Measurements from ENCODE around the gene LARP4. TPM values are rescaled to one million over a fixed set of nuclear protein-coding genes. Genes with fewer than 3 reads are reported as not detected.

The LARP4 gene
- total RNA-seq, 4 donors from 2014 or later: 15.9 to 98.6 (median 70.8) TPM

DNA sequence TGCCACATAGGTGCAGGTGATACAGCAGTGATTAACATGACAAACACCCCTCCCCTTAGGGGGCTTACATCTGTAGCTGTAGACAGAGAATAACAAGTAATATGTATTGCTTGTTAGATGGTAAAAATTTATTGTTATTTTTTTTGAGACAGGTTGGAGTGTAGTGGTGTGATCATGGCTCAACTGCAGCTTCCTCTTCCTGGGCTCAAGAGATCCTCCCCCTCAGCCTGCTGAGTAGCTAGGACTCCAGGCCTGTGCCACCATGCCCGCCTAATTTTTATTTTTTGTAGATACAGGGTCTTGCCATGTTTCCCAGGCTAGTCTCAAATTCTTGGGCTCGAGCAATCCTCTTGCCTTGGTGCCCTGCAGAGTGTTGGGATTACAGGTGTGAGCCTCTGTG is 123.9 kb downstream of the LARP4 start:
- intact Hi-C loops (cut with DNase I; ENCODE audit: low total_unique reads): no loop called here
- TF ChIP-seq, protein P1, sequence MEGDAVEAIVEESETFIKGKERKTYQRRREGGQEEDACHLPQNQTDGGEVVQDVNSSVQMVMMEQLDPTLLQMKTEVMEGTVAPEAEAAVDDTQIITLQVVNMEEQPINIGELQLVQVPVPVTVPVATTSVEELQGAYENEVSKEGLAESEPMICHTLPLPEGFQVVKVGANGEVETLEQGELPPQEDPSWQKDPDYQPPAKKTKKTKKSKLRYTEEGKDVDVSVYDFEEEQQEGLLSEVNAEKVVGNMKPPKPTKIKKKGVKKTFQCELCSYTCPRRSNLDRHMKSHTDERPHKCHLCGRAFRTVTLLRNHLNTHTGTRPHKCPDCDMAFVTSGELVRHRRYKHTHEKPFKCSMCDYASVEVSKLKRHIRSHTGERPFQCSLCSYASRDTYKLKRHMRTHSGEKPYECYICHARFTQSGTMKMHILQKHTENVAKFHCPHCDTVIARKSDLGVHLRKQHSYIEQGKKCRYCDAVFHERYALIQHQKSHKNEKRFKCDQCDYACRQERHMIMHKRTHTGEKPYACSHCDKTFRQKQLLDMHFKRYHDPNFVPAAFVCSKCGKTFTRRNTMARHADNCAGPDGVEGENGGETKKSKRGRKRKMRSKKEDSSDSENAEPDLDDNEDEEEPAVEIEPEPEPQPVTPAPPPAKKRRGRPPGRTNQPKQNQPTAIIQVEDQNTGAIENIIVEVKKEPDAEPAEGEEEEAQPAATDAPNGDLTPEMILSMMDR (IDR thresholded peaks at IDR 0.05): no peak
- Histone ChIP-seq H3K27me3 (no peaks in the 10 kb centered on the region), H3K9me3 (no peaks in the 10 kb centered on the region), H3K4me3 (no peak overlapping the region), H3K27ac (no peak overlapping the region), H3K4me1 (no peaks in the 10 kb centered on the region), H3K36me3 (no peaks in the 10 kb centered on the region)
- DNase-seq: no peak

DNA sequence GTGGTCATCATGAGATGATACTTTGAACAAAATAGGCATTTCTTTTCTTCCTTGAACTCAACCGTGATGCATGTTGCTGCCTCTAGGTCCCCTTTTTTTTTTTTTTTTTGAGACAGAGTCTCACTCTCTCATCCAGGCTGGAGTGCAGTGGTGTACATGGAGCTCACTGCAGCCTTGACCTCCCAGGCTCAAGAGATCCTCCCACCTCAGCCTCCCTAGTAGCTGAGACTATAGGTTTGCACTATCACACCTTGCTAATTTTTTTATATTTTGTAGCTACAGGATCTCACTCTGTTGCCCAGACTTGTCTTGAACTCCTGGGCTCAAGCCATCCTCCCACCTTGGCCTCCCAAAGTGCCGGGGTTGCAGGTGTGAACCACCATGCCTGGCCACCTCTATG is 124.7 kb downstream of the LARP4 start:
- Histone ChIP-seq H3K27ac (no peak overlapping the region), H3K4me1 (no peaks in the 10 kb centered on the region), H3K4me3 (no peak overlapping the region), H3K27me3 (no peaks in the 10 kb centered on the region), H3K36me3 (no peaks in the 10 kb centered on the region), H3K9me3 (no peaks in the 10 kb centered on the region)
- intact Hi-C loops (cut with DNase I; ENCODE audit: low total_unique reads): no loop called here
- TF ChIP-seq, protein P1 (IDR thresholded peaks at IDR 0.05): no peak
- TF ChIP-seq POLR2A (IDR thresholded peaks at IDR 0.05): no peak
- no peak for DNase-seq

DNA sequence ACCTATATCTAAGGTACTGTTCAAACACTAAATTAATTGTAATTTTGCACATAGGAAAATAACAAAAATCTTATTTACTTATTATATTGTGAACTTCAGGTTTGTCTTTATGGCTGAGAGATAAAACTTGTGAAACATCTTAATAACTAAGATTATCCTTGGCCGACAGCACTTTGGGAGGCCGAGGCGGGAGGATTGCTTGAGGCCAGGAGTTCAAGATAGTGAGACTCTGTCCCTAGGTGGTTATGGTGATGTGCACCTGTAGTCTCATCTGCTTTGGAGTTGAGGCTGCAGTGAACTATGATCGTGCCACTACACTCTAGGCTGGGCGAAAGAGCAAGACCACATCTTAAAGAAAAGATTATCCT is 126.7 kb downstream of the LARP4 start:
- no peaks in the 10 kb centered on the region for H3K27me3 ChIP-seq
- no peak overlapping the region for H3K4me3 ChIP-seq
- H3K4me1 ChIP-seq: no peaks in the 10 kb centered on the region
- no peak overlapping the region for H3K27ac ChIP-seq
- no peaks in the 10 kb centered on the region for H3K36me3 ChIP-seq
- TF ChIP-seq POLR2A (IDR thresholded peaks at IDR 0.05): no peak
- TF ChIP-seq, protein P1 (IDR thresholded peaks at IDR 0.05): no peak
- DNase-seq: no peak
- no peaks in the 10 kb centered on the region for H3K9me3 ChIP-seq
- intact Hi-C loops (cut with DNase I; ENCODE audit: low total_unique reads): no loop called here

DNA sequence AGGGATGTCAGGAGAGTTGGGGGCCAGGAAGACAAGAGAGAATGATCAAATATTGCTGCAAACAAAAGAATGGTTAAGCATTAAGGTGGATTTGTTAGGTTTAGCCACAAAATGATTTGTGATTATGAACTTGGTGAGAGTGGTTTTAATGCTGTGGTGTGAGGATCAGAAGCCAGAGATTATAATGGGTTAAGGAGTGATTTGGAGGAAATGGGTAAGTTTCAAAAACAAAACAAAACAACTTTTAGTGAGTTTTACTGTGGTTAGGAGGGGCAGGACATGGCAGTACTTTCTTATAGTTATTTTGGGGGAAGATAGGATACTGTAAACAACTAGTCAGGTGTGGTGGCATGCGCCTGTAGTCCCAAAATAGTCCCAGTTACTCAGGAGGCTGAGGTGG is 128.1 kb downstream of the LARP4 start:
- H3K27ac ChIP-seq: no peak overlapping the region
- no peaks in the 10 kb centered on the region for H3K27me3 ChIP-seq
- no peaks in the 10 kb centered on the region for H3K4me1 ChIP-seq
- H3K36me3 ChIP-seq: no peaks in the 10 kb centered on the region
- intact Hi-C loops (cut with DNase I; ENCODE audit: low total_unique reads): no loop called here
- TF ChIP-seq POLR2A (IDR thresholded peaks at IDR 0.05): no peak
- TF ChIP-seq, protein P1 (IDR thresholded peaks at IDR 0.05): no peak
- no peak overlapping the region for H3K4me3 ChIP-seq
- H3K9me3 ChIP-seq: no peaks in the 10 kb centered on the region
- DNase-seq: no peak

DNA sequence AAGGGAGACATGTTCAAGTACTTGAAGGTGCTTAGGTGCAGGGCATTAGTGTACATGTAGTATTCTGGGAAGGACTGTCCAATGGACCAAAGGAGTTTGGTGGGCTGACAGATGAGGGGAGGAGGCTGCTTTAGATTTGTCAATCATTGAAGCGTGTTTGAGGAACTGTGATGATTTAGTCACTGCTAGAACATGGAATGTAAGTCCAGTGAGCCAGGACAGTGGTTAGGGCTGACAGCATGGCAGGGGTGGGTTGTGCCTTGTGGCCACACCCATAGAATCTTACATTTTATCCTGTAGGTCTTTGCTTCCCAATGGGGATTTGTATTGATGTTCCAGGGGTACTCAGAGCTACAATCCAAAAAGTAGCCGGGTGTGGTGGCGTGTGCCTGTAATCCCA is 128.7 kb downstream of the LARP4 start:
- no peaks in the 10 kb centered on the region for H3K4me1 ChIP-seq
- TF ChIP-seq, protein P1 (IDR thresholded peaks at IDR 0.05): no peak
- TF ChIP-seq POLR2A (IDR thresholded peaks at IDR 0.05): no peak
- no peaks in the 10 kb centered on the region for H3K27me3 ChIP-seq
- DNase-seq: no peak
- no peaks in the 10 kb centered on the region for H3K9me3 ChIP-seq
- intact Hi-C loops (cut with DNase I; ENCODE audit: low total_unique reads): no loop called here
- no peak overlapping the region for H3K4me3 ChIP-seq
- H3K36me3 ChIP-seq: no peaks in the 10 kb centered on the region
- no peak overlapping the region for H3K27ac ChIP-seq

Other genes with a start within 250 kb of the LARP4 start
- gene CERS5, start 233.5 kb upstream of the LARP4 start, total RNA-seq: 10 to 100 TPM in 3 of 4 donors, 1 to 10 TPM in 1; 9.1 to 73.9 (median 40.5) TPM
- 100 to 1,000 TPM in 2 of 4 donors, 10 to 100 TPM in 2; 85.0 to 140 (median 116) TPM for gene LIMA1, start 117.4 kb upstream of the LARP4 start, total RNA-seq
- gene FAM186A, start 4.3 kb upstream of the LARP4 start, total RNA-seq: not detected
- gene DIP2B, start 104.1 kb downstream of the LARP4 start, total RNA-seq: 10 to 100 TPM in 2 of 4 donors, 1 to 10 TPM in 2; 5.6 to 47.0 (median 14.9) TPM

Data from uterus (tissue), 4 donors.